BLaER1 (cell line): ENCODE data around the gene ADAM11.

ENCODE experiments used
- H3K27ac ChIP-seq: shearing (Covaris generic); formaldehyde crosslinking; 2 replicates; pipeline ENCODE4 v1.8.1; 2022
- H3K27me3 ChIP-seq: shearing (Covaris generic); formaldehyde crosslinking; 2 replicates; pipeline ENCODE4 v1.8.1; 2022
- H3K36me3 ChIP-seq: shearing (Covaris generic); formaldehyde crosslinking; 2 replicates; pipeline ENCODE4 v1.8.1; 2022
- H3K4me1 ChIP-seq: shearing (Covaris generic); formaldehyde crosslinking; 2 replicates; pipeline ENCODE4 v1.8.1; 2022
- H3K4me2 ChIP-seq: shearing (Covaris generic); formaldehyde crosslinking; 2 replicates; pipeline ENCODE4 v1.8.1; 2022
- H3K4me3 ChIP-seq: shearing (Covaris generic); formaldehyde crosslinking; 2 replicates; pipeline ENCODE4 v1.8.1; 2022
- H3K9ac ChIP-seq: shearing (Covaris generic); formaldehyde crosslinking; 2 replicates; pipeline ENCODE4 v1.8.1; 2022
- H3K9me3 ChIP-seq: shearing (Covaris generic); formaldehyde crosslinking; 2 replicates; pipeline ENCODE4 v1.8.1; 2022
- H4K20me1 ChIP-seq: shearing (Covaris generic); formaldehyde crosslinking; 2 replicates; pipeline ENCODE4 v1.8.1; 2022
- Cebpa-rat ChIP-seq: shearing (Covaris generic); IDR thresholded peaks from 2 replicates; pipeline ENCODE4 v1.8.1; 2022

Gene ADAM11

GRCh38 chr17:44767493-44767892 is 8.7 kb downstream of the ADAM11 start:
- H3K36me3 ChIP-seq = no peaks in the 10 kb centered on the region
- no peak for TF ChIP-seq Cebpa-rat
- H3K9ac ChIP-seq = no peak overlapping the region
- H3K27me3 ChIP-seq = no peaks in the 10 kb centered on the region
- H3K27ac ChIP-seq = 0 out of 2 replicates have a peak overlapping the region, but pooled peaks have one; percentile 28
- H3K4me2 ChIP-seq = peak overlapping the region; percentile 66
- H3K4me3 ChIP-seq = no peak overlapping the region
- no peaks in the 10 kb centered on the region for H4K20me1 ChIP-seq
- no peaks in the 10 kb centered on the region for H3K9me3 ChIP-seq
- peaks cover 50% of the 10 kb centered on the region for H3K4me1 ChIP-seq

GRCh38 chr17:44768505-44769142 is 9.8 kb downstream of the ADAM11 start:
- TF ChIP-seq Cebpa-rat = no peak
- Histone ChIP-seq H3K4me1 (peaks cover 50% of the 10 kb centered on the region), H4K20me1 (no peaks in the 10 kb centered on the region), H3K4me3 (no peak overlapping the region), H3K4me2 (peak overlapping the region; percentile 66), H3K9ac (no peak overlapping the region), H3K36me3 (no peaks in the 10 kb centered on the region), H3K9me3 (no peaks in the 10 kb centered on the region), H3K27ac (0 out of 2 replicates have a peak overlapping the region, but pooled peaks have one; percentile 2), H3K27me3 (no peaks in the 10 kb centered on the region)

GRCh38 chr17:44769230-44769629 is 10.4 kb downstream of the ADAM11 start:
- Histone ChIP-seq H3K4me3 (no peak overlapping the region), H3K4me1 (peaks cover 53% of the 10 kb centered on the region), H3K36me3 (no peaks in the 10 kb centered on the region), H3K9ac (no peak overlapping the region), H3K4me2 (peak overlapping the region; percentile 66), H4K20me1 (no peaks in the 10 kb centered on the region), H3K27ac (peak overlapping the region; percentile 2; the same call in 1 of the 2 replicates), H3K9me3 (no peaks in the 10 kb centered on the region), H3K27me3 (no peaks in the 10 kb centered on the region)
- no peak for TF ChIP-seq Cebpa-rat

DNA sequence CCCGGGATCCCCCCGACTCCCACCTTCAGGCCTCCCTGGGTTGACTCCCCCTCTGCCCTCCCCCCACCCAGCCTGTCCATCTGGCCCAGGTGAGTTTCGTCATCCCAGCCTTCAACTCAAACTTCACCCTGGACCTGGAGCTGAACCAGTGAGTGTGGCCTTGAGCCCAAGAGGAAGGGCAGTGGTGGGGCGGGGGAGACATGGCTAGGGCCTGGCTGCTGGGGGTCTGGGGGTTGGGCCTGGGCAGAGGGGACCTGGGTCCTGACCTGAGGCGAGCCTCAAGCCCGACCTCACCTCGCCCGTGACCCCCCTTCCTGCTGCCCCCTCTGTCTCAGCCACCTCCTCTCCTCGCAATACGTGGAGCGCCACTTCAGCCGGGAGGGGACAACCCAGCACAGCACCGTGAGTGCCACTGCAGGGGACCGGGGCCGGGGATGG is 10.9 kb downstream of the ADAM11 start:
- no peak for TF ChIP-seq Cebpa-rat

DNA sequence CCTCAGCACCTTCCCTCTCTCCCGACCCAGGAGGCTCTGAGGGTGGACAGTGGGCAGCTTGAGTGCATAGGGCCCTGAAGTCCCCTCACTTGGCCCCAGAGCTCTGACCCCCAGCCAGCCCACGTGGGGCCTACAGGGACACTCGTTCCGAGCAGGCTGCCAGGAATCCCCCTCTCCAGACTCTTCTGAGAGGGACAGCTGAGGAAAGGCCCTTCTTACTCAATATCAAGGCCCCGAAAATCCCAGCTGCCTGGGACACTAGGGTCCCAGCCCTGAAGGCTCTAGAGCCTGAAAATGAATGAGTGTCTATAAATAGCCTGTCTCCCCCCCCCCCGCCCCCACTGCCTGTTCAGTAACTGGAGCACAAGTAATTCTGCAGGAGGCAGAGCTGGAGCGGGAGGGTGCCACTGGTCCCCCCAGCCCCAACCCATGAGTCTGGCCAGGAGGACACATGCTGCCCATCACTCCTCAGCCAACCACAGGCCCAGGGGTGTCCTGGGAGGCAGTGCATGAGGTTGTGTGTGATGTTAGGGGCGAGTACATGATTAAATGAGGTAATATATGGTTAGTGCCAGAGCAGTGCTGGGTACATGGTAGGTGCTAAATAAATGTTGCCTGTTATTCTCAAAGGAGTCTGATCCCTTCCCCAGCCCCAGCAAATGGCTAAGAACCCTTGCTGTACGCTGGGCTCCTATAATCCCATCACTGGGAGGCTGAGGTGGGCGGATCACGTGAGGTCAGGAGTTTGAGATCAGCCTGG is 11.6 kb downstream of the ADAM11 start:
- Histone ChIP-seq H3K27me3 (no peaks in the 10 kb centered on the region), H3K4me2 (peak overlapping the region; percentile 14; the same call in 1 of the 2 replicates), H3K36me3 (no peaks in the 10 kb centered on the region), H3K9me3 (no peaks in the 10 kb centered on the region), H3K4me3 (no peak overlapping the region), H4K20me1 (no peaks in the 10 kb centered on the region), H3K9ac (no peak overlapping the region), H3K4me1 (peaks cover 62% of the 10 kb centered on the region), H3K27ac (no peak overlapping the region)
- no peak for TF ChIP-seq Cebpa-rat

More for the DNA sequence above, 10.9 kb downstream of the ADAM11 start:
- H3K4me2 ChIP-seq = peak overlapping the region; percentile 14; the same call in 1 of the 2 replicates
- H3K27me3 ChIP-seq = no peaks in the 10 kb centered on the region
- no peaks in the 10 kb centered on the region for H3K36me3 ChIP-seq
- H4K20me1 ChIP-seq = no peaks in the 10 kb centered on the region
- no peak overlapping the region for H3K9ac ChIP-seq
- H3K9me3 ChIP-seq = no peaks in the 10 kb centered on the region
- H3K4me1 ChIP-seq = peaks cover 57% of the 10 kb centered on the region
- H3K27ac ChIP-seq = no peak overlapping the region
- no peak overlapping the region for H3K4me3 ChIP-seq

DNA sequence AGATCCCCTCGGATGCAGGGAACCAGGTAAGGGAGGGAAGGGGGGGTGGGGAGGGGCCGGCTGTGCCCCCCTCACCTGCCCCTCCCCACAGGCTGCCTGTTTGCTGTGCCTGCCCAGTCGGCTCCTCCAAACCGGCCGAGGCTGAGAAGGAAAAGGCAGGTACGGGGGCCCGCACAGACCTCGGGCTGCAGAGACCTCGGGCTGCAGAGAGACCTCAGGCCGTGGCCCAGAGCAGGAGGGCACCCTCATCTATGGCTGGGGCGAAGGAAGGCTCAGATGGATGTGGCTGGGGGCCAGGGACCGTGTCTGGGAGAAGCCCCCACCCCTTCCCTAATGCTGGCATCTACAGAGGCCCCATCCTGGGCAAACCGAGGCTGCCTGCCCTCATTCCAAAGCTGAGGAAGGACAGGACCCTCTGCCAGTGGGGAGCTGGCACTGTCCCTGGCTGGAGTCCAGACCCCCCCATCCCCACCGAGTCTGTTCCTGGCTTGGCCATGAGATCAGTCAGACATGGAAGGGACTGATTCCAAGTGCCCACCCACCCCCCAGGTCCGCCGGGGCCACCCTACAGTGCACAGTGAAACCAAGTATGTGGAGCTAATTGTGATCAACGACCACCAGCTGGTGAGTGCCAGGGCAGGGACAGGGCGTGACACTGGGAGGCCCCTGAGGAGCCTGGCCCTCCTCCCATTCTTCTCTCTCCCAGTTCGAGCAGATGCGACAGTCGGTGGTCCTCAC is 13.7 kb downstream of the ADAM11 start:
- H3K4me1 ChIP-seq = peaks cover 65% of the 10 kb centered on the region
- H3K27me3 ChIP-seq = no peaks in the 10 kb centered on the region
- H3K4me2 ChIP-seq = no peak overlapping the region
- H3K4me3 ChIP-seq = no peak overlapping the region
- no peak overlapping the region for H3K9ac ChIP-seq
- H3K27ac ChIP-seq = no peak overlapping the region
- no peaks in the 10 kb centered on the region for H3K9me3 ChIP-seq
- TF ChIP-seq Cebpa-rat = no peak
- no peaks in the 10 kb centered on the region for H3K36me3 ChIP-seq
- no peaks in the 10 kb centered on the region for H4K20me1 ChIP-seq

GRCh38 chr17:44773140-44773539 is 14.4 kb downstream of the ADAM11 start:
- Histone ChIP-seq H3K9ac (no peak overlapping the region), H3K4me3 (no peak overlapping the region), H3K4me1 (peaks cover 65% of the 10 kb centered on the region), H3K4me2 (no peak overlapping the region), H3K9me3 (no peaks in the 10 kb centered on the region), H3K36me3 (no peaks in the 10 kb centered on the region), H4K20me1 (no peaks in the 10 kb centered on the region), H3K27ac (no peak overlapping the region), H3K27me3 (no peaks in the 10 kb centered on the region)
- TF ChIP-seq Cebpa-rat = no peak

GRCh38 chr17:44774271-44775135 is 15.7 kb downstream of the ADAM11 start:
- peaks cover 65% of the 10 kb centered on the region for H3K4me1 ChIP-seq
- peak overlapping the region; percentile 65 for H3K9ac ChIP-seq
- TF ChIP-seq Cebpa-rat = no peak
- peak overlapping the region; percentile 76 for H3K4me3 ChIP-seq
- H3K27ac ChIP-seq = no peak overlapping the region
- peak overlapping the region; percentile 100 for H3K4me2 ChIP-seq
- no peaks in the 10 kb centered on the region for H4K20me1 ChIP-seq
- H3K27me3 ChIP-seq = no peaks in the 10 kb centered on the region
- H3K9me3 ChIP-seq = no peaks in the 10 kb centered on the region
- H3K36me3 ChIP-seq = no peaks in the 10 kb centered on the region
